ENCODE measurements around the gene GLI2. TPM values are rescaled to one million over a fixed set of nuclear protein-coding genes. Genes with fewer than 3 reads are reported as not detected.

The GLI2 gene
- total RNA-seq, 2 experiments from 2014 or later, result 1.2 to 1.9 TPM

- Mint-ChIP-seq H3K4me3 (no peak overlapping the region), H3K27ac (no peak overlapping the region), H3K4me1 (no peaks in the 10 kb centered on the region), H3K36me3 (peaks cover 2% of the 10 kb centered on the region), H3K27me3 (peaks cover 9% of the 10 kb centered on the region), H3K9me3 (no peaks in the 10 kb centered on the region)
- DNase-seq (no peak), ATAC-seq (ENCODE audit: low read depth) (no peak)
- POLR2A ChIA-PET, result no interaction called here
Observed at GRCh38 chr2:120720231-120720630, 15.4 kb upstream of the GLI2 start.

GRCh38 chr2:120720746-120721375 lies 14.8 kb upstream of the GLI2 start:
- H3K27ac Mint-ChIP-seq, result no peak overlapping the region
- POLR2A ChIA-PET, result no interaction called here
- H3K36me3 Mint-ChIP-seq, result peaks cover 2% of the 10 kb centered on the region
- H3K4me1 Mint-ChIP-seq, result no peaks in the 10 kb centered on the region
- no peak overlapping the region for H3K4me3 Mint-ChIP-seq
- ATAC-seq (ENCODE audit: low read depth) (no peak), DNase-seq (no peak)
- peaks cover 1% of the 10 kb centered on the region for H3K9me3 Mint-ChIP-seq
- H3K27me3 Mint-ChIP-seq, result peaks cover 6% of the 10 kb centered on the region

GRCh38 chr2:120722246-120722567 lies 13.5 kb upstream of the GLI2 start:
- Mint-ChIP-seq H3K9me3 (peaks cover 5% of the 10 kb centered on the region), H3K27ac (no peak overlapping the region), H3K4me1 (no peaks in the 10 kb centered on the region), H3K36me3 (peaks cover 2% of the 10 kb centered on the region), H3K4me3 (no peak overlapping the region), H3K27me3 (peaks cover 10% of the 10 kb centered on the region)
- ATAC-seq (ENCODE audit: low read depth) (no peak), DNase-seq (no peak)
- POLR2A ChIA-PET, result no interaction called here

GRCh38 chr2:120722568-120723421 lies 12.9 kb upstream of the GLI2 start:
- Mint-ChIP-seq H3K4me1 (no peaks in the 10 kb centered on the region), H3K9me3 (peaks cover 5% of the 10 kb centered on the region), H3K4me3 (no peak overlapping the region), H3K27ac (no peak overlapping the region), H3K27me3 (peaks cover 10% of the 10 kb centered on the region), H3K36me3 (peaks cover 2% of the 10 kb centered on the region)
- DNase-seq (no peak), ATAC-seq (ENCODE audit: low read depth) (peak; percentile 56)
- POLR2A ChIA-PET, result no interaction called here

GRCh38 chr2:120726245-120726644 lies 9.4 kb upstream of the GLI2 start:
- POLR2A ChIA-PET, result no interaction called here
- DNase-seq, result no peak
- peaks cover 24% of the 10 kb centered on the region for H3K27me3 Mint-ChIP-seq
- H3K4me3 Mint-ChIP-seq, result no peak overlapping the region
- ATAC-seq (ENCODE audit: low read depth), result no peak
- H3K27ac Mint-ChIP-seq, result no peak overlapping the region
- peaks cover 5% of the 10 kb centered on the region for H3K9me3 Mint-ChIP-seq
- no peaks in the 10 kb centered on the region for H3K4me1 Mint-ChIP-seq
- peaks cover 2% of the 10 kb centered on the region for H3K36me3 Mint-ChIP-seq

- ATAC-seq (ENCODE audit: low read depth), result no peak
- DNase-seq, result no peak
- Mint-ChIP-seq H3K9me3 (peaks cover 5% of the 10 kb centered on the region), H3K4me3 (no peak overlapping the region), H3K27me3 (peaks cover 38% of the 10 kb centered on the region), H3K36me3 (peaks cover 3% of the 10 kb centered on the region), H3K27ac (no peak overlapping the region), H3K4me1 (peaks cover 17% of the 10 kb centered on the region)
- POLR2A ChIA-PET, result no interaction called here
Observed at GRCh38 chr2:120729406-120730399, 6.0 kb upstream of the GLI2 start.

GRCh38 chr2:120731175-120731574 lies 4.5 kb upstream of the GLI2 start:
- Mint-ChIP-seq H3K4me3 (no peak overlapping the region), H3K9me3 (peaks cover 3% of the 10 kb centered on the region), H3K4me1 (peaks cover 17% of the 10 kb centered on the region), H3K36me3 (peaks cover 3% of the 10 kb centered on the region), H3K27ac (no peak overlapping the region), H3K27me3 (peaks cover 42% of the 10 kb centered on the region)
- POLR2A ChIA-PET, result no interaction called here
- DNase-seq (no peak), ATAC-seq (ENCODE audit: low read depth) (no peak)

- peaks cover 53% of the 10 kb centered on the region for H3K27me3 Mint-ChIP-seq
- H3K4me1 Mint-ChIP-seq, result peaks cover 20% of the 10 kb centered on the region
- H3K4me3 Mint-ChIP-seq, result peak overlapping the region; percentile 51
- no peaks in the 10 kb centered on the region for H3K9me3 Mint-ChIP-seq
- H3K27ac Mint-ChIP-seq, result peak overlapping the region; percentile 61
- POLR2A ChIA-PET, result interaction anchor here (2.1 kb wide), 1 partner anchor 21 kb away, joined by 9 read pairs; no protein-coding TSS in a partner anchor
- no peak for DNase-seq
- ATAC-seq (ENCODE audit: low read depth), result peak; percentile 64
- peaks cover 3% of the 10 kb centered on the region for H3K36me3 Mint-ChIP-seq
Observed at GRCh38 chr2:120732506-120733237, 3.0 kb upstream of the GLI2 start.

GRCh38 chr2:120733238-120733932 lies 2.3 kb upstream of the GLI2 start:
- Mint-ChIP-seq H3K4me3 (peak overlapping the region; percentile 51), H3K36me3 (peaks cover 3% of the 10 kb centered on the region), H3K27me3 (peaks cover 60% of the 10 kb centered on the region), H3K9me3 (no peaks in the 10 kb centered on the region), H3K27ac (no peak overlapping the region), H3K4me1 (peaks cover 20% of the 10 kb centered on the region)
- ATAC-seq (ENCODE audit: low read depth) (no peak), DNase-seq (no peak)
- POLR2A ChIA-PET, result interaction anchor here (2.1 kb wide), 1 partner anchor 22 kb away, joined by 9 read pairs; no protein-coding TSS in a partner anchor

- POLR2A ChIA-PET, result no interaction called here
- Mint-ChIP-seq H3K36me3 (peaks cover 3% of the 10 kb centered on the region), H3K9me3 (no peaks in the 10 kb centered on the region), H3K4me3 (no peak overlapping the region), H3K27ac (no peak overlapping the region), H3K4me1 (peaks cover 20% of the 10 kb centered on the region), H3K27me3 (peaks cover 63% of the 10 kb centered on the region)
- no peak for ATAC-seq (ENCODE audit: low read depth)
- no peak for DNase-seq
Observed at GRCh38 chr2:120734930-120735651, 577 bp upstream of the GLI2 start.

GRCh38 chr2:120736202-120736623 lies 545 bp downstream of the GLI2 start:
- no peak for DNase-seq
- Mint-ChIP-seq H3K9me3 (no peaks in the 10 kb centered on the region), H3K4me3 (peak overlapping the region; percentile 68), H3K27ac (no peak overlapping the region), H3K4me1 (peaks cover 20% of the 10 kb centered on the region), H3K27me3 (peaks cover 74% of the 10 kb centered on the region), H3K36me3 (peaks cover 3% of the 10 kb centered on the region)
- ATAC-seq (ENCODE audit: low read depth), result peak; percentile 9
- POLR2A ChIA-PET, result interaction anchor here (0.6 kb wide), 1 partner anchor 967 kb away, joined by 3 read pairs; no protein-coding TSS in a partner anchor
